Liver (tissue), 9 donors: ENCODE measurements around the gene CEMIP. TPM values are rescaled to one million over a fixed set of nuclear protein-coding genes. Genes with fewer than 3 reads are reported as not detected.

Experiments used
- DNase-seq: peaks from one replicate; pipeline ENCODE4 v3.0.0-alpha.2; 2017; ENCODE audit warnings: low spot score
- H3K27ac ChIP-seq, 2 donors: one replicate each; pipeline ENCODE4 v1.7.0; 2013; ENCODE audit warnings: inconsistent platforms in 2 of 2, low read length in 2 of 2, control low read depth in 1 of 2, low read depth in 1 of 2, mild to moderate bottlenecking in 1 of 2
- H3K27me3 ChIP-seq, 4 donors: one replicate each; pipeline versions ENCODE4 v1.6.1 to v1.7.0; 2013; ENCODE audit warnings: low read length in 3 of 4, inconsistent platforms in 1 of 4, mild to moderate bottlenecking in 1 of 4, moderate library complexity in 1 of 4; ENCODE audit not compliant: control insufficient read depth in 4 of 4, insufficient read depth in 4 of 4
- H3K36me3 ChIP-seq, 4 donors: one replicate each; pipeline versions ENCODE4 v1.6.1 to v1.7.0; 2013; ENCODE audit warnings: low read length in 3 of 4, mild to moderate bottlenecking in 3 of 4, low read depth in 1 of 4, moderate library complexity in 1 of 4; ENCODE audit not compliant: control insufficient read depth in 4 of 4, insufficient read depth in 3 of 4
- H3K4me1 ChIP-seq, 4 donors: one replicate each; pipeline versions ENCODE4 v1.6.1 to v1.7.0; 2013; ENCODE audit warnings: low read length in 3 of 4, mild to moderate bottlenecking in 3 of 4, moderate library complexity in 1 of 4; ENCODE audit not compliant: control insufficient read depth in 4 of 4, insufficient read depth in 4 of 4
- H3K4me3 ChIP-seq, 3 donors: one replicate each; pipeline versions ENCODE4 v1.6.1 to v1.7.0; 2013; ENCODE audit warnings: low read length in 3 of 3, control low read depth in 1 of 3, low read depth in 1 of 3, mild to moderate bottlenecking in 1 of 3
- H3K9ac ChIP-seq, 2 donors: one replicate each; pipeline ENCODE4 v1.7.0; 2013; ENCODE audit warnings: low read length in 2 of 2, mild to moderate bottlenecking in 2 of 2, moderate library complexity in 2 of 2, control low read depth in 1 of 2, low read depth in 1 of 2
- H3K9me3 ChIP-seq, 4 donors: one replicate each; pipeline versions ENCODE4 v1.6.1 to v1.7.0; 2013; ENCODE audit warnings: low read length in 3 of 4; ENCODE audit not compliant: control insufficient read depth in 4 of 4
- ATF3 ChIP-seq: IDR thresholded peaks from 2 replicates; pipeline ENCODE4 v1.6.1; 2016; ENCODE audit warnings: antibody characterized with exemption
- EGR1 ChIP-seq, 2 donors: IDR thresholded peaks; 2 replicates each; pipeline ENCODE4 v1.6.1; 2016 to 2018; ENCODE audit warnings: antibody characterized with exemption in 2 of 2, low read depth in 2 of 2
- FOXA1 ChIP-seq: IDR thresholded peaks from 2 replicates; pipeline ENCODE4 v1.6.1; 2016; ENCODE audit warnings: antibody characterized with exemption
- FOXA2 ChIP-seq: IDR thresholded peaks from 2 replicates; pipeline ENCODE4 v1.6.1; 2016; ENCODE audit warnings: antibody characterized with exemption
- HNF4A ChIP-seq, 2 donors: conservative IDR thresholded peaks; 2 replicates each; pipeline ENCODE4 v1.6.1; 2016; ENCODE audit warnings: antibody characterized with exemption in 2 of 2, mild to moderate bottlenecking in 2 of 2
- HNF4G ChIP-seq: IDR thresholded peaks from 2 replicates; pipeline ENCODE4 v1.6.1; 2016; ENCODE audit warnings: antibody characterized with exemption
- NR2F2 ChIP-seq: IDR thresholded peaks from 2 replicates; pipeline ENCODE4 v1.6.1; 2016; ENCODE audit warnings: antibody characterized with exemption
- RAD21 ChIP-seq, 2 donors: IDR thresholded peaks; 2 replicates each; pipeline ENCODE4 v1.6.1; 2016; ENCODE audit warnings: antibody characterized with exemption in 2 of 2, mild to moderate bottlenecking in 2 of 2
- RXRA ChIP-seq, 2 donors: IDR thresholded peaks; 2 replicates each; pipeline ENCODE4 v1.6.1; 2017 to 2018; ENCODE audit warnings: antibody characterized with exemption in 2 of 2, mild to moderate bottlenecking in 1 of 2
- SP1 ChIP-seq: IDR thresholded peaks from 2 replicates; pipeline ENCODE4 v1.6.1; 2018; ENCODE audit warnings: antibody characterized with exemption, mild to moderate bottlenecking
- TAF1 ChIP-seq: conservative IDR thresholded peaks from 2 replicates; pipeline ENCODE4 v1.6.1; 2016; ENCODE audit warnings: antibody characterized with exemption, mild to moderate bottlenecking
- WGBS: extraction: QIAGEN DNeasy Blood & Tissue Kit; methylation state at CpG from one replicate; pipeline ENCODE4 v1.1.7; 2013; 5-methylcytosine and 5-hydroxymethylcytosine counted together
- polyA plus RNA-seq, 2 donors: library from polyadenylated mRNA; stranded (reverse) in 1 of 2; unstranded in 1 of 2; fragments of 200-250 nt in 1 of 2; fragments of >200 nt in 1 of 2; fragmentation: Nextera tagmentation in 1 of 2; extraction: Ambion mirVana in 1 of 2; gene quantifications; one replicate each; pipeline versions ENCODE4 v1.2.1 to v1.2.3, GENCODE V29; 2013 to 2015
- total RNA-seq, 2 donors: library from RNA; depleted of rRNA; stranded (reverse); fragments of >200 nt; gene quantifications; one replicate each; pipeline ENCODE4 v1.2.3, GENCODE V29; 2014
- TF ChIP-seq, protein P1 (sequence below): IDR thresholded peaks from 2 replicates; pipeline ENCODE4 v1.6.1; 2016; ENCODE audit warnings: antibody characterized with exemption
- TF ChIP-seq, protein P2 (sequence below): IDR thresholded peaks from 2 replicates; pipeline ENCODE4 v1.6.1; 2016; ENCODE audit warnings: antibody characterized with exemption, mild to moderate bottlenecking
- TF ChIP-seq, protein P3 (sequence below): IDR thresholded peaks from 2 replicates; pipeline ENCODE4 v1.6.1; 2016; ENCODE audit warnings: antibody characterized with exemption
- donor health status: healthy.
- donor health status: healthy.
- donor health status: healthy.
- donor health status: healthy.
- donor health status: healthy.

CEMIP gene
- total and polyA plus RNA-seq, 4 donors, result under 0.01 to 0.89 (median 0.21) TPM

DNA sequence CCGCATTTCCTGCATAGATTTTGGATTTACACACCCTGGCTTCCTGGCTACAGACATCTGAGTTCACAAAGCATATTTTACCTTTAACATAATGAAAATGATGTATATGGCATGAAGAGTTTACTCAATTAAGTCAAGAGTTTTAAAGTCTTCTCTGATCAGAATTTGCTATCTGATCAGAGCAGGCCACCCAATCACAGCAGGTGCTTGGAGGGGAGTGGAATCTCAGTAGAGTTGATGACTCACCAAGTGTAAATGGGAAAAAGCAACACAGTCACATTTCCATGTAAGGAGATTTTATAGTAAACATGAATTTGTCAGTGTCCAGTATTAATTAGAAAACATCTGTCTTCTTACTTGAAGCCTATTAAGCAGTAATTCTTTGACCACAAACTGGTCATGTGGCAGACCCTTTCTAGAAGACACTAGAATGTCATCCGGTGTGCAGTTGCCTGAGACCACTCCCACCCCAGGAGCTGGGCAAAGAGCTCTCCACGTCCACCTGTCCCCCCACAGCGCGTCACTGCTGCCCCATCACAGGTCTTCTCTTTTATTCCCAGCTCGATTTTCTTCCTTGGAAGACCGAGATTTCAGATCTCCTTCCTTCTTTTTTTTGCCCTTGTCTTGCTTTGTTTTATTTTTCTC, 199.6 kb downstream of the CEMIP start:
- no peak overlapping the region for H3K4me3 ChIP-seq
- no peak overlapping the region for H3K9ac ChIP-seq
- 94% methylated on average over 7 of the region's 7 CpGs for WGBS
- H3K27me3 ChIP-seq, result no peaks in the 10 kb centered on the region
- H3K27ac ChIP-seq, result peak overlapping the region in 1 of 2 donors; percentile 45
- TF ChIP-seq FOXA1 (no peak), RXRA (IDR thresholded peaks at IDR 0.05) (no peak), ATF3 (no peak), HNF4G (no peak), FOXA2 (no peak)
- TF ChIP-seq, protein P1, sequence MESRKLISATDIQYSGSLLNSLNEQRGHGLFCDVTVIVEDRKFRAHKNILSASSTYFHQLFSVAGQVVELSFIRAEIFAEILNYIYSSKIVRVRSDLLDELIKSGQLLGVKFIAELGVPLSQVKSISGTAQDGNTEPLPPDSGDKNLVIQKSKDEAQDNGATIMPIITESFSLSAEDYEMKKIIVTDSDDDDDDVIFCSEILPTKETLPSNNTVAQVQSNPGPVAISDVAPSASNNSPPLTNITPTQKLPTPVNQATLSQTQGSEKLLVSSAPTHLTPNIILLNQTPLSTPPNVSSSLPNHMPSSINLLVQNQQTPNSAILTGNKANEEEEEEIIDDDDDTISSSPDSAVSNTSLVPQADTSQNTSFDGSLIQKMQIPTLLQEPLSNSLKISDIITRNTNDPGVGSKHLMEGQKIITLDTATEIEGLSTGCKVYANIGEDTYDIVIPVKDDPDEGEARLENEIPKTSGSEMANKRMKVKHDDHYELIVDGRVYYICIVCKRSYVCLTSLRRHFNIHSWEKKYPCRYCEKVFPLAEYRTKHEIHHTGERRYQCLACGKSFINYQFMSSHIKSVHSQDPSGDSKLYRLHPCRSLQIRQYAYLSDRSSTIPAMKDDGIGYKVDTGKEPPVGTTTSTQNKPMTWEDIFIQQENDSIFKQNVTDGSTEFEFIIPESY, result no peak
- TF ChIP-seq, protein P2, sequence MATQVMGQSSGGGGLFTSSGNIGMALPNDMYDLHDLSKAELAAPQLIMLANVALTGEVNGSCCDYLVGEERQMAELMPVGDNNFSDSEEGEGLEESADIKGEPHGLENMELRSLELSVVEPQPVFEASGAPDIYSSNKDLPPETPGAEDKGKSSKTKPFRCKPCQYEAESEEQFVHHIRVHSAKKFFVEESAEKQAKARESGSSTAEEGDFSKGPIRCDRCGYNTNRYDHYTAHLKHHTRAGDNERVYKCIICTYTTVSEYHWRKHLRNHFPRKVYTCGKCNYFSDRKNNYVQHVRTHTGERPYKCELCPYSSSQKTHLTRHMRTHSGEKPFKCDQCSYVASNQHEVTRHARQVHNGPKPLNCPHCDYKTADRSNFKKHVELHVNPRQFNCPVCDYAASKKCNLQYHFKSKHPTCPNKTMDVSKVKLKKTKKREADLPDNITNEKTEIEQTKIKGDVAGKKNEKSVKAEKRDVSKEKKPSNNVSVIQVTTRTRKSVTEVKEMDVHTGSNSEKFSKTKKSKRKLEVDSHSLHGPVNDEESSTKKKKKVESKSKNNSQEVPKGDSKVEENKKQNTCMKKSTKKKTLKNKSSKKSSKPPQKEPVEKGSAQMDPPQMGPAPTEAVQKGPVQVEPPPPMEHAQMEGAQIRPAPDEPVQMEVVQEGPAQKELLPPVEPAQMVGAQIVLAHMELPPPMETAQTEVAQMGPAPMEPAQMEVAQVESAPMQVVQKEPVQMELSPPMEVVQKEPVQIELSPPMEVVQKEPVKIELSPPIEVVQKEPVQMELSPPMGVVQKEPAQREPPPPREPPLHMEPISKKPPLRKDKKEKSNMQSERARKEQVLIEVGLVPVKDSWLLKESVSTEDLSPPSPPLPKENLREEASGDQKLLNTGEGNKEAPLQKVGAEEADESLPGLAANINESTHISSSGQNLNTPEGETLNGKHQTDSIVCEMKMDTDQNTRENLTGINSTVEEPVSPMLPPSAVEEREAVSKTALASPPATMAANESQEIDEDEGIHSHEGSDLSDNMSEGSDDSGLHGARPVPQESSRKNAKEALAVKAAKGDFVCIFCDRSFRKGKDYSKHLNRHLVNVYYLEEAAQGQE, result no peak
- H3K9me3 ChIP-seq, result no peaks in the 10 kb centered on the region
- H3K36me3 ChIP-seq, result peaks cover 1 to 23% (median 18%) of the 10 kb centered on the region in 4 donors
- H3K4me1 ChIP-seq, result no peaks in the 10 kb centered on the region
- DNase-seq, result no peak

DNA sequence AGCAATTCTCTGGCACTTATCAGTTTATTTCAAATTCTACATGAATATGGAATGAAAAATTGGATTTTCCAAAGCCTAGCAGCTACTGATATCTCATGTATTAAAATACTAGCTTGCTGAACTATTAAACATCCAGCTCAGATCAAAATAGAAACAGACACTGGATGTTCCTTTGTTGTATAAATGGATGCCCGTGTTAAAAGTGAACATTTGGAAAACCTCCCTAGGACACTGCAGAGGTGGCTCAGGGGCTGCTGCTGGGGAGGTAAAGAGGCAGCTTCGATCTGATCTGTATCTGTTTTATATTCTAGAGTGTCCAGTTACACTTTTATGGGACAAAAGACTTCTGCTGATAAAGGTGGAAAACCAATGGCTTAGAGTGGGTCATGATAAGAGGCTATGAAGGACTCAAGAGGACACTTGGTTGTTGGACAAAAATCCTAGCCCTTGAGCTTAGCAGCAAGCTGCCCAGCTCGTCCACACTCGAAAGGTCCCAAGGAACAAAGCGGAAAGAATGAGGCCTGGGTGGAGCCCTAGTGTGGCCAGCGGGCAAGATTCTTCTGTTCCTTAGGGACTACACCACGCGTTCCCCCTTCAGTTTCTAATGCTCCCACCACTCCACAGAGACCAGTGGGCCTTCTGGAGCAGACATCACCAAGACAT, 200.5 kb downstream of the CEMIP start:
- no peaks in the 10 kb centered on the region for H3K9me3 ChIP-seq
- no peaks in the 10 kb centered on the region for H3K27me3 ChIP-seq
- DNase-seq, result no peak
- no peak overlapping the region for H3K9ac ChIP-seq
- H3K4me1 ChIP-seq, result no peaks in the 10 kb centered on the region
- peaks cover 1 to 23% (median 18%) of the 10 kb centered on the region in 4 donors for H3K36me3 ChIP-seq
- 83% methylated on average over 8 of the region's 8 CpGs for WGBS
- TF ChIP-seq FOXA1 (no peak), SP1 (no peak), HNF4G (no peak)
- TF ChIP-seq, protein P3, sequence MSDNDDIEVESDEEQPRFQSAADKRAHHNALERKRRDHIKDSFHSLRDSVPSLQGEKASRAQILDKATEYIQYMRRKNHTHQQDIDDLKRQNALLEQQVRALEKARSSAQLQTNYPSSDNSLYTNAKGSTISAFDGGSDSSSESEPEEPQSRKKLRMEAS, result no peak
- no peak overlapping the region for H3K4me3 ChIP-seq
- no peak overlapping the region for H3K27ac ChIP-seq

GRCh38 chr15:80982205-80982604, 203.0 kb downstream of the CEMIP start:
- no peak for DNase-seq
- no peak overlapping the region for H3K27ac ChIP-seq
- peaks cover 6 to 20% (median 15%) of the 10 kb centered on the region in 4 donors for H3K36me3 ChIP-seq
- H3K4me3 ChIP-seq, result no peak overlapping the region
- no peak overlapping the region for H3K9ac ChIP-seq
- no peaks in the 10 kb centered on the region for H3K27me3 ChIP-seq
- WGBS, result 94% methylated on average over 2 of the region's 2 CpGs
- H3K9me3 ChIP-seq, result no peaks in the 10 kb centered on the region
- peaks cover 0 to 11% (median 4%) of the 10 kb centered on the region in 4 donors for H3K4me1 ChIP-seq
- no peak for TF ChIP-seq TAF1
- TF ChIP-seq, protein P3, result no peak
- no peak for TF ChIP-seq RAD21 (IDR thresholded peaks at IDR 0.05)
- TF ChIP-seq EGR1 (IDR thresholded peaks at IDR 0.05; ENCODE audit: low read depth in 2 of 2), result no peak
- no peak for TF ChIP-seq NR2F2
- TF ChIP-seq SP1, result no peak
- TF ChIP-seq, protein P2, result no peak
- TF ChIP-seq RXRA (IDR thresholded peaks at IDR 0.05), result no peak
- no peak for TF ChIP-seq HNF4A (conservative IDR thresholded peaks at IDR 0.05)
